Psoas muscle (tissue), 8 donors: ENCODE measurements around the gene TH. TPM values are rescaled to one million over a fixed set of nuclear protein-coding genes. Genes with fewer than 3 reads are reported as not detected.

Experiments used
- ATAC-seq, 4 donors: fragments of 200-7000 bp; cut with Tn5 transposase; one replicate each; pipeline ENCODE4 v1.9.1; 2020; ENCODE audit warnings: moderate library complexity in 3 of 4, mild to moderate bottlenecking in 2 of 4
- DNase-seq, 2 donors: peaks; one replicate each; pipeline ENCODE4 v3.0.0-alpha.2; 2020
- H3K27ac ChIP-seq: fragments of 200-600 bp; one replicate; pipeline ENCODE4 v1.8.0; 2022
- H3K27me3 ChIP-seq, 3 donors: fragments of 200-600 bp in 1 of 3; one replicate each; pipeline versions ENCODE4 v1.6.1 to v1.8.0; 2013 to 2022; ENCODE audit warnings: low read length in 2 of 3, mild to moderate bottlenecking in 2 of 3, moderate library complexity in 1 of 3; ENCODE audit not compliant: insufficient read depth in 3 of 3
- H3K36me3 ChIP-seq, 2 donors: fragments of 200-600 bp in 1 of 2; one replicate each; pipeline versions ENCODE4 v1.6.1 to v1.8.0; 2013 to 2022; ENCODE audit warnings: low read depth in 1 of 2, mild to moderate bottlenecking in 1 of 2, moderate library complexity in 1 of 2; ENCODE audit not compliant: insufficient read depth in 1 of 2
- H3K4me1 ChIP-seq: fragments of 200-600 bp; one replicate; pipeline ENCODE4 v1.8.0; 2022
- H3K4me3 ChIP-seq: fragments of 200-600 bp; one replicate; pipeline ENCODE4 v1.8.0; 2022; ENCODE audit warnings: mild to moderate bottlenecking
- H3K9me3 ChIP-seq: fragments of 200-600 bp; one replicate; pipeline ENCODE4 v1.8.0; 2022
- WGBS, 3 donors: extraction: QIAGEN DNeasy Blood & Tissue Kit; methylation state at CpG; one replicate each; pipeline versions ENCODE4 v1.1.6 to v1.1.7; 2013; 5-methylcytosine and 5-hydroxymethylcytosine counted together
- intact Hi-C, 2 donors: fragments of 100-400 bp; cut with DNase I; formaldehyde crosslinking; loops; one replicate each; pipeline versions ENCODE4 v1.11.0 to v1.14.2; 2022
- polyA plus RNA-seq, 3 donors: library from polyadenylated mRNA; stranded (reverse); fragments of 200-250 nt; gene quantifications; one replicate each; pipeline ENCODE4 v1.2.3, GENCODE V29; 2013
- total RNA-seq, 4 donors: library from RNA; stranded (reverse); fragmentation: NEBNext Ultra II Directional in 2 of 4; extraction: Animal tissue kit (Norgen Biotek cat#: 25700) in 2 of 4; gene quantifications; one replicate each; pipeline versions ENCODE4 v1.2.1 to v1.2.4, GENCODE V29; 2021 to 2023
- TF ChIP-seq, protein P1 (sequence below): fragments of 200-600 bp; IDR thresholded peaks from one replicate; pipeline ENCODE4 v1.8.0; 2022; ENCODE audit warnings: antibody characterized with exemption
- donor health status: healthy with polysubstance abuse.
- donor health status: DM: no; HTN: no; CAD: no; lungs with moderate emphysema.
- donor health status: Bipolar disorder and iron deficiency.
- donor health status: healthy.
- donor health status: DM: yes; HTN: yes; CAD: no.
- donor health status: DM: no; HTN: no; CAD: no.
- donor health status: DM: no; HTN: no; CAD: no.
- donor health status: DM: yes; HTN: yes; CAD: no.

Gene TH
- total and polyA plus RNA-seq, 7 donors, result 0.16 to 0.34 TPM; not detected in 5

DNA sequence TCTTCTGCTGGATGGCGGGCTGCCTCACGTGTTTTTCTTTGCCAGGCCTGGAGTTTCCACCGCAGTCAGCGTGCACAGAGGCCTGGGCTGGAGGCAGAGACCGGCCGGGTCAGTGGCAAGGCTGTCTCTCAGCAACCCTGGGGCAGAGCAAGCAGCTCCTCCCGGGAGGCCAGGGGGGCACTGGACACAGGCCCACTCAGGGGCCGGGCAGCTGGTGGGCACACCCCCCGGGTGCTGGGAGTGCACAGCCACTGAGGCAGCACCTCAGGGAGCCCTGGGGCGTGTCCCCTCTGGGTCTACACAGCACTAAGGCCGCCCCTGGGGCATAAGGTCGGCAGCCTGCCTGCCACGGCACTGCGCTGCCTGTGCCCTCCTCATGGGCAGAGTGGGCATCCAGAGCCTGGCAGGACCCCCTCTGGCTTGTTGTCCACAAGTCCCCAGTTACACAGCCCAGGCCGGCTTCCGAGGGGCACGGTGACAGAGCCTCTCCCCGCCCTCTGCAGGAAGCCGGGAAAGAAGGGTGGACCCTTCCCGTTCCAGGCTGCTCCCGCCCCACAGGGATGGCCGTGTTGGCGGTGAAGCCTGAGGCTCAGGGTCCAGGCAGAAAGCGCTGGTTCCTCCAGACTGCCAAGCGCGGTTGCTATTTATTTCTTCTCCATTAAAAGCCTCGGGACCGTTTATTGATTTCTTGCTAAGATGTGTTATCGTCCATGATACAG, 18.5 kb upstream of the TH start:
- Histone ChIP-seq H3K4me1 (no peaks in the 10 kb centered on the region), H3K27ac (no peak overlapping the region), H3K4me3 (no peak overlapping the region), H3K36me3 (no peaks in the 10 kb centered on the region), H3K9me3 (no peaks in the 10 kb centered on the region), H3K27me3 (peaks cover 0 to 77% (median 16%) of the 10 kb centered on the region in 3 donors)
- intact Hi-C loops, result loop anchor here in 1 of 2 donors (5.0 to 10.0 kb wide), 2 partner anchors 47 to 115 kb away; partner anchors contain the start of genes C11orf21 and TSPAN32
- TF ChIP-seq, protein P1, sequence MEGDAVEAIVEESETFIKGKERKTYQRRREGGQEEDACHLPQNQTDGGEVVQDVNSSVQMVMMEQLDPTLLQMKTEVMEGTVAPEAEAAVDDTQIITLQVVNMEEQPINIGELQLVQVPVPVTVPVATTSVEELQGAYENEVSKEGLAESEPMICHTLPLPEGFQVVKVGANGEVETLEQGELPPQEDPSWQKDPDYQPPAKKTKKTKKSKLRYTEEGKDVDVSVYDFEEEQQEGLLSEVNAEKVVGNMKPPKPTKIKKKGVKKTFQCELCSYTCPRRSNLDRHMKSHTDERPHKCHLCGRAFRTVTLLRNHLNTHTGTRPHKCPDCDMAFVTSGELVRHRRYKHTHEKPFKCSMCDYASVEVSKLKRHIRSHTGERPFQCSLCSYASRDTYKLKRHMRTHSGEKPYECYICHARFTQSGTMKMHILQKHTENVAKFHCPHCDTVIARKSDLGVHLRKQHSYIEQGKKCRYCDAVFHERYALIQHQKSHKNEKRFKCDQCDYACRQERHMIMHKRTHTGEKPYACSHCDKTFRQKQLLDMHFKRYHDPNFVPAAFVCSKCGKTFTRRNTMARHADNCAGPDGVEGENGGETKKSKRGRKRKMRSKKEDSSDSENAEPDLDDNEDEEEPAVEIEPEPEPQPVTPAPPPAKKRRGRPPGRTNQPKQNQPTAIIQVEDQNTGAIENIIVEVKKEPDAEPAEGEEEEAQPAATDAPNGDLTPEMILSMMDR, result no peak
- WGBS, 3 donors, result 50 to 56% (median 56%) methylated on average over 26 to 29 of the region's 29 CpGs
- DNase-seq, result no peak
- no peak for ATAC-seq

DNA sequence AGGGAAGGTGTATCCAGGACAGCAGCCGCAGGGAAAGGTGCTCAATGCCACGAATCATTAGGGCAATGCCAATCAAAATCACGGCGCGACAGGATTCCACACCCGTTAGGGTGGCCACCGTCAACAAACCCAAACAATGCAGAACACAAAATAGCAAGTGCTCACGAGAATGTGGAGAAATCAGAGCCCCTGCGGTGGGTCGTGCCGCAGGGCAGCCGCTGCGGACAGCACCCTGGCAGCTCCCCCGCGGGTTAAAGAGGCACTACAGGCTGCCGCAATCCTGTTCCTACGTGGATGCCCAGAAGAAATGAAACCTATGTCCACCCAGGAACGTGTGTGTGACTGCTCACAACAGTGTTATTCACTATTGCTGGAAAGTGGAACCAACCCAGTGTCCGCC, 17.1 kb upstream of the TH start:
- peaks cover 0 to 73% (median 16%) of the 10 kb centered on the region in 3 donors for H3K27me3 ChIP-seq
- no peaks in the 10 kb centered on the region for H3K4me1 ChIP-seq
- H3K4me3 ChIP-seq, result no peak overlapping the region
- DNase-seq, result no peak
- no peak for ATAC-seq
- no peaks in the 10 kb centered on the region for H3K36me3 ChIP-seq
- WGBS, 3 donors, result 86 to 89% (median 87%) methylated on average over 19 of the region's 19 CpGs
- H3K9me3 ChIP-seq, result no peaks in the 10 kb centered on the region
- TF ChIP-seq, protein P1, result no peak
- intact Hi-C loops, result loop anchor here in 1 of 2 donors (5.0 kb wide), 1 partner anchor 49 kb away; no protein-coding TSS in a partner anchor
- H3K27ac ChIP-seq, result no peak overlapping the region

DNA sequence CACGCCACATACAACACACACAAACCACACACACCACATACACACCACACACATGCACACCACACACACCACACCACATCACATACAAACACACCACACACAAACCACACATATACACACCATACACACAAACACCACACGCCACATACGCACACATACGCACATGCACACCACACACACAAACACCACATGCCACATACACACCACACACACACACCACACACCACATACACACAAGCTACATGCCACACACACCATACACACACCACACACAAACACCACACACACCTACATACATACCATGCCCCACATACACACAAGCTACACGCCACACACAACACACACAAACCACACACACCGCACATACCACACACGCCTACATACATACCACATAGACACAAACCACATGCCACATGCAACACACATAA, 15.7 kb upstream of the TH start:
- Histone ChIP-seq H3K27me3 (peaks cover 0 to 66% (median 16%) of the 10 kb centered on the region in 3 donors), H3K27ac (no peak overlapping the region), H3K4me3 (no peak overlapping the region), H3K36me3 (no peaks in the 10 kb centered on the region), H3K4me1 (no peaks in the 10 kb centered on the region), H3K9me3 (no peaks in the 10 kb centered on the region)
- ATAC-seq (no peak), DNase-seq (no peak)
- 90 to 95% (median 94%) methylated on average over 7 of the region's 7 CpGs for WGBS, 3 donors
- TF ChIP-seq, protein P1, result no peak
- intact Hi-C loops, result loop anchor here in 1 of 2 donors (5.0 kb wide), 1 partner anchor 50 kb away; no protein-coding TSS in a partner anchor

DNA sequence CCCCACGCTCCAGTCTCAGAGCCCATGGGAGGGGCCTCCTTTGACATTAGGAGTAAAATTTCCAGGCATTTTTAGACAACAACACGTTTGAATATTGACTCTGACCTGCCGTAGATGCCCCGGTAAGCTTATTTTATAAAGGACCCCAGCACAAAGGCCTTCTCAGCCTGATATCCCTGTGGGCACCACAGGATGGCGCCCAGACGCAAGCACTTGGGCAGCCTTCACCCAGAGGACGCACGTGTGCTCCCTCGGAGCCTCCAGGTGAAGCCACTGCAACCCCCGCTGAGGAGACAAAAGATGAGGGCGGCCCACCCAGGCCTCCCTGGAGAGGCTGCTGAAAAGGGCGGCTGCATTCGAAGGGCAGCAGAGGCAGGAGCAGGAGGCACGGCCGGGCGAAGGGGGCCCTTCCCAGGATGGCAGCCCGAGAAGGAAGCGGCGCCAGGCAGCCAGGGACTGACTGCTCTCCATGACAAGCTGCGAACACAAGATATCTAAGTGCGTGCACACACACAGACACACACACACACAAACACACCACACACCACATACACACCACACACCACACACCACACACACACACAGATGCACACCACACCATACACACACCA, 15.2 kb upstream of the TH start:
- DNase-seq (no peak), ATAC-seq (peak in 3 of 4 donors; percentile 37 to 50 (median 47))
- Histone ChIP-seq H3K36me3 (no peaks in the 10 kb centered on the region), H3K4me1 (no peaks in the 10 kb centered on the region), H3K4me3 (no peak overlapping the region), H3K27ac (no peak overlapping the region), H3K27me3 (peaks cover 0 to 66% (median 18%) of the 10 kb centered on the region in 3 donors), H3K9me3 (no peaks in the 10 kb centered on the region)
- TF ChIP-seq, protein P1, result peak; percentile 32
- 29 to 37% (median 32%) methylated on average over 20 to 21 of the region's 21 CpGs for WGBS, 3 donors
- intact Hi-C loops, result loop anchor here in 1 of 2 donors (5.0 kb wide), 1 partner anchor 51 kb away; no protein-coding TSS in a partner anchor
